Right lobe of liver (tissue), 6 donors: ENCODE data around the gene CAMK4. TPM values are rescaled to one million over a fixed set of nuclear protein-coding genes. Genes with fewer than 3 reads are reported as not detected.

Experiments used
- ATAC-seq, 4 donors: fragments of 200-7000 bp; cut with Tn5 transposase; one replicate each; pipeline ENCODE4 v1.9.1; 2020; ENCODE audit warnings: mild to moderate bottlenecking in 4 of 4, moderate library complexity in 4 of 4
- DNase-seq, 3 donors: peaks; one replicate each; pipeline ENCODE4 v3.0.0-alpha.2; 2020
- H3K27ac ChIP-seq, 3 donors: fragments of 200-600 bp; one replicate each; pipeline ENCODE4 v1.8.0; 2022
- H3K27me3 ChIP-seq, 2 donors: fragments of 200-600 bp; one replicate each; pipeline ENCODE4 v1.8.0; 2022
- H3K36me3 ChIP-seq, 4 donors: fragments of 200-600 bp; sonication (generic) in 1 of 4; one replicate each; pipeline versions ENCODE4 v1.5.1 to v1.8.0; 2017 to 2022; ENCODE audit warnings: control low read depth in 1 of 4
- H3K4me1 ChIP-seq, 4 donors: fragments of 200-600 bp; sonication (generic) in 1 of 4; one replicate each; pipeline versions ENCODE4 v1.5.1 to v1.8.0; 2017 to 2022; ENCODE audit warnings: control low read depth in 1 of 4
- H3K4me3 ChIP-seq, 3 donors: fragments of 200-600 bp; one replicate each; pipeline ENCODE4 v1.8.0; 2022
- H3K9me3 ChIP-seq, 4 donors: fragments of 200-600 bp; sonication (generic) in 1 of 4; one replicate each; pipeline versions ENCODE4 v1.5.1 to v1.8.0; 2017 to 2022; ENCODE audit warnings: control low read depth in 1 of 4
- CTCF ChIP-seq, 4 donors: fragments of 200-600 bp in 3 of 4; fragments of 450-650 bp in 1 of 4; IDR thresholded peaks; one replicate each; pipeline versions ENCODE4 v1.5.1 to v1.8.0; 2016 to 2022; ENCODE audit warnings: antibody characterized with exemption in 4 of 4, mild to moderate bottlenecking in 2 of 4
- POLR2A ChIP-seq: fragments of 450-650 bp; IDR thresholded peaks from one replicate; pipeline ENCODE4 v1.6.1; 2017; ENCODE audit warnings: antibody characterized with exemption, mild to moderate bottlenecking
- WGBS: methylation state at CpG from one replicate; pipeline ENCODE4 v1.1.6; 2018; ENCODE audit warnings: low coverage, low lambda C conversion rate; ENCODE audit not compliant: insufficient coverage; ENCODE audit errors: missing lambda C conversion rate; 5-methylcytosine and 5-hydroxymethylcytosine counted together
- intact Hi-C, 2 donors: fragments of 100-400 bp; cut with DNase I; formaldehyde crosslinking; loops; one replicate each; pipeline versions ENCODE4 v1.11.2 to v1.14.1; 2022
- total RNA-seq, 6 experiments: library from RNA; depleted of rRNA in 2 of 6; stranded (reverse); fragments of >200 nt in 2 of 6; fragmentation: NEBNext Ultra II Directional in 3 of 6; extraction: Animal tissue kit (Norgen Biotek cat#: 25700) in 3 of 6; gene quantifications; one replicate each; pipeline versions ENCODE4 v1.1.0 to v1.2.4, GENCODE V29; 2016 to 2023
- donor health status: DM: no; HTN: yes; CAD: no.
- donor health status: DM: no; HTN: no; CAD: no.
- donor health status: DM: no; HTN: no; CAD: no.
- donor health status: DM: no; HTN: yes; CAD: no.
- donor health status: DM: no; HTN: yes; CAD: no.

Gene CAMK4
- total RNA-seq, 6 experiments from 2014 or later = 0.81 to 4.3 (median 1.3) TPM

GRCh38 chr5:111366388-111366787, 142.2 kb downstream of the CAMK4 start:
- TF ChIP-seq CTCF (IDR thresholded peaks at IDR 0.05) (no peak), POLR2A (no peak)
- H3K4me1 ChIP-seq = no peaks in the 10 kb centered on the region
- intact Hi-C loops = no loop called here

GRCh38 chr5:111367115-111367514, 142.9 kb downstream of the CAMK4 start:
- 50% methylated on average over 3 of the region's 3 CpGs for WGBS
- DNase-seq = no peak

More at GRCh38 chr5:111366388-111366787, 142.2 kb downstream of the CAMK4 start:
- DNase-seq = no peak
- Histone ChIP-seq H3K9me3 (no peaks in the 10 kb centered on the region), H3K27ac (no peak overlapping the region), H3K27me3 (no peaks in the 10 kb centered on the region), H3K36me3 (no peaks in the 10 kb centered on the region), H3K4me3 (no peak overlapping the region)
- no peak for ATAC-seq

GRCh38 chr5:111372799-111373198, 148.6 kb downstream of the CAMK4 start:
- Histone ChIP-seq H3K4me3 (no peak overlapping the region), H3K36me3 (no peaks in the 10 kb centered on the region), H3K27me3 (no peaks in the 10 kb centered on the region), H3K27ac (no peak overlapping the region), H3K9me3 (no peaks in the 10 kb centered on the region), H3K4me1 (no peaks in the 10 kb centered on the region)
- intact Hi-C loops = no loop called here
- ATAC-seq (no peak), DNase-seq (no peak)
- 71% methylated on average over 1 of the region's 1 CpG for WGBS
- TF ChIP-seq CTCF (IDR thresholded peaks at IDR 0.05) = no peak
- no peak for TF ChIP-seq POLR2A

More at GRCh38 chr5:111367115-111367514, 142.9 kb downstream of the CAMK4 start:
- no peaks in the 10 kb centered on the region for H3K36me3 ChIP-seq
- intact Hi-C loops = no loop called here
- no peak overlapping the region for H3K27ac ChIP-seq
- no peak for ATAC-seq
- no peak for TF ChIP-seq POLR2A
- no peak for TF ChIP-seq CTCF (IDR thresholded peaks at IDR 0.05)
- H3K4me1 ChIP-seq = no peaks in the 10 kb centered on the region
- H3K27me3 ChIP-seq = no peaks in the 10 kb centered on the region
- H3K9me3 ChIP-seq = no peaks in the 10 kb centered on the region
- no peak overlapping the region for H3K4me3 ChIP-seq

- Histone ChIP-seq H3K27me3 (no peaks in the 10 kb centered on the region), H3K36me3 (no peaks in the 10 kb centered on the region), H3K27ac (no peak overlapping the region), H3K4me3 (no peak overlapping the region), H3K9me3 (no peaks in the 10 kb centered on the region), H3K4me1 (no peaks in the 10 kb centered on the region)
- DNase-seq = no peak
- intact Hi-C loops = no loop called here
- no peak for ATAC-seq
- WGBS = 47% methylated on average over 4 of the region's 4 CpGs
- TF ChIP-seq CTCF (IDR thresholded peaks at IDR 0.05) (no peak), POLR2A (no peak)
Observed at GRCh38 chr5:111374380-111374779, 150.2 kb downstream of the CAMK4 start.

- H3K4me3 ChIP-seq = no peak overlapping the region
- no peak for DNase-seq
- intact Hi-C loops = no loop called here
Observed at GRCh38 chr5:111375645-111376044, 151.5 kb downstream of the CAMK4 start.

More at GRCh38 chr5:111375645-111376044, 151.5 kb downstream of the CAMK4 start:
- Histone ChIP-seq H3K4me1 (no peaks in the 10 kb centered on the region), H3K27ac (no peak overlapping the region), H3K36me3 (no peaks in the 10 kb centered on the region), H3K27me3 (no peaks in the 10 kb centered on the region), H3K9me3 (no peaks in the 10 kb centered on the region)
- 91% methylated on average over 2 of the region's 2 CpGs for WGBS
- TF ChIP-seq POLR2A (no peak), CTCF (IDR thresholded peaks at IDR 0.05) (no peak)
- no peak for ATAC-seq
